ENCODE measurements around the gene SART3. TPM values are rescaled to one million over a fixed set of nuclear protein-coding genes. Genes with fewer than 3 reads are reported as not detected.
"Not testable (repeated sequence)": the region's sequence is repeated elsewhere in the genome, so short reads cannot be mapped to it uniquely, and the experiment has no call there.

The SART3 gene
- total RNA-seq, 2 donors from 2014 or later, result 105 to 127 TPM

DNA sequence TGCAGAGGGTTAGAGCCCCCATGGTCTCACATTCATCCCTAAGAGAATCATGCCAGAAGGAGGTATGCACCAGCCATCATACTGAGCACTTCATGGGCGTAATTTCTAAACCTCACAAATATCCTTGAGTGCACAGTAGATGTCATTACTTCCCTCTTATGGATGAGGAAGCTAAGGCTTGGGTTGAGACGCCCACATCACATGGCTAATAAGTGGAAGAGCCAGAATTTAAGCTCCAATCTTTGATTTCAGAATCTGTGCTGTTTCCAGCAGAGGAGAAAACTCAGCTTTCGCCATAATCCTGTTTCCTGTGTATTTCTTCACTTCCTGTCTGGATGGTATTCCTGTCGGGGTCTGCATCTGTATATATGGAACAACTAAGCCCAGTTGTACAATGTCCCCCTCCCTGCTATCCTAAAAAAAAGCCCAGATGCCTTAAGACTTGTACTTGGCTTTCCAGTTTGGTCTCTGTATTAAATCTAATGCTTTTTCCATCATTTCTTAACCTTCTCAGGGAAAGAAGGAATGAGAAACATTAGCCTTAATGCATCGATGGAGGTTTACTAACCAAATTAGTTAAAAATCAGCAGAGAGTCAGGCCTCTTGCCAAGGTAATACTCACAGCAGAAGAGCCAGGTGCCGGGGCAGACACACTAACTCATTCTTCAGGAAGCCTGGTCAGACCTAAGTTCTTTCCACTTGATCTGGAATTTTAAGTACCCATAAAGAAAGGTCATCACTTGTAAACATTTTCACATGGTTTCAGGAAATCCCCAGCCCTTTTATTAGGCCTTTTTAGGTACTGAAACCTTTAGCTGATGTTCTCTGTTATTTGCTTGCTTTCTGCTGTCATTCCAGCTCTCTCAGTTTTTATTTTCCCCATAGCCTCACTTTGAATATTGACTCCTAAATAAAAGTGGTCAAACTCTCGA lies 6.7 kb upstream of the SART3 start:
- H3K27me3 Mint-ChIP-seq, result no peaks in the 10 kb centered on the region
- no peaks in the 10 kb centered on the region for H3K9me3 Mint-ChIP-seq
- ATAC-seq (no peak), DNase-seq (ENCODE audit: low spot score) (no peak)
- peaks cover 30% of the 10 kb centered on the region for H3K36me3 Mint-ChIP-seq
- H3K4me1 Mint-ChIP-seq (ENCODE audit: low read depth in 2 of 2), result peaks cover 21 to 45% of the 10 kb centered on the region in 2 donors
- peak overlapping the region; percentile 70 for H3K4me3 Mint-ChIP-seq
- H3K27ac Mint-ChIP-seq, result peak overlapping the region; percentile 87 to 92

DNA sequence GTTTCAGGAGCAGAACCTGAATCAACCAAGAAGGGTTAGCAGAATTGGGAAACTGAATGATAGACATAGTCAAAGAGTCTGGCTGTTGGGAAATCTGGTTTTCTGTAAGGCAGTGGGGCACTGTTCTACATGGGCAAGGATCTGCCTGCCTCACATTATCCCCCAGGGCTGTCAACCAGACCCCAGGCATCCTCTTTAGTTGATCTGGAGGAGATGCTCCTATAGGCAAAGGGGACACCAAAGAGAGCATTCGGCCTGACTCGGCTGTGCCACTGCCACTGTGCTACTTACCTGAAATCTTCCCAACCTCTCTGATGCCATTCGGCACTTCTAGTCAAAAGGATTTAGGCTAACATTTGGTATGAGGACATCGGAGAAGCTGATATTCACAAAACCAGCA lies 5.5 kb upstream of the SART3 start:
- Mint-ChIP-seq H3K27ac (peak overlapping the region in 1 of 2 donors; percentile 50), H3K4me3 (no peak overlapping the region), H3K9me3 (no peaks in the 10 kb centered on the region), H3K27me3 (no peaks in the 10 kb centered on the region), H3K4me1 (ENCODE audit: low read depth in 2 of 2) (peaks cover 18 to 42% of the 10 kb centered on the region in 2 donors), H3K36me3 (peaks cover 30% of the 10 kb centered on the region)
- ATAC-seq, result no peak
- DNase-seq (ENCODE audit: low spot score), result no peak

DNA sequence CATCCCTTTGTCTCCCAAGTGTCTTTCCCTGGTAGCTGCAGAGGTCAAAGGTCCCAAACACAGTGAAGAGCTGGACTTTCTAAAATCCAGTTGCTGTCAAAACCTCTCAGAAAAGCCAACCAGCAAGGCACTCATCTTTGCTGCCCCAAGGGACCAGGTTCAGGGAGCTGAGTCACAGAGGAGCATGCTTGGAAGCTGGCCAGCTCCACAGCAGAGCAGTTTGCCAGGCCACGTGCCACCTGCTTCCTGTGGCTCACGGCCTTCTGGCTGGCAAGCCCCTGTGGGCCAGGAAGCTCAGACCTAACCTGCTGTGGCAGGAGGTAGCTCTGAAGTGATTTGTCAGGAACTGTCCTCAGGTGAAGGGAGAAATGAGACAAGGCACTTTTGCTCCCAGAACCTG lies 5.0 kb upstream of the SART3 start:
- ATAC-seq (no peak), DNase-seq (ENCODE audit: low spot score) (no peak)
- Mint-ChIP-seq H3K27ac (peak overlapping the region; percentile 50 to 58), H3K27me3 (no peaks in the 10 kb centered on the region), H3K4me1 (ENCODE audit: low read depth in 2 of 2) (peaks cover 18 to 44% of the 10 kb centered on the region in 2 donors), H3K36me3 (peaks cover 32% of the 10 kb centered on the region), H3K4me3 (no peak overlapping the region), H3K9me3 (no peaks in the 10 kb centered on the region)

DNA sequence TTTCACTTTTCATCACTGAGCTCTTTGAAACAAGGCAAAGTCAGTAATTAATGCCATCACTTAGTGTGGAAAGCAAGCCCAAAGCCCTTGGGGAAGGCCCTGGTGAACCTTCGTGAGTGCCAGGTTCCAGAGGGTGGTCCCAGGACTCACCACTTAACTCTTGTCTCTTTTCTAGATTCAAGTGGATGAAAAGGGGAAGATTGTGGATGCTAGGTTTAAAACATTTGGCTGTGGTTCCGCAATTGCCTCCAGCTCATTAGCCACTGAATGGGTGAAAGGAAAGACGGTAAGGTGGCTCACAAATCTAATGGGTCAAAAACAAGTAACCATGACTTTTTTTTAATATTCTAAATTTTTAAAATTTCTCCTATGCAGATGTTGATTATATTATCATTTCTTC lies 4.2 kb upstream of the SART3 start:
- H3K27ac Mint-ChIP-seq, result peak overlapping the region; percentile 50 to 90
- no peak for ATAC-seq
- H3K27me3 Mint-ChIP-seq, result no peaks in the 10 kb centered on the region
- H3K36me3 Mint-ChIP-seq, result peaks cover 39% of the 10 kb centered on the region
- H3K4me1 Mint-ChIP-seq (ENCODE audit: low read depth in 2 of 2), result peaks cover 22 to 43% of the 10 kb centered on the region in 2 donors
- H3K4me3 Mint-ChIP-seq, result no peak overlapping the region
- DNase-seq (ENCODE audit: low spot score), result no peak
- H3K9me3 Mint-ChIP-seq, result no peaks in the 10 kb centered on the region

DNA sequence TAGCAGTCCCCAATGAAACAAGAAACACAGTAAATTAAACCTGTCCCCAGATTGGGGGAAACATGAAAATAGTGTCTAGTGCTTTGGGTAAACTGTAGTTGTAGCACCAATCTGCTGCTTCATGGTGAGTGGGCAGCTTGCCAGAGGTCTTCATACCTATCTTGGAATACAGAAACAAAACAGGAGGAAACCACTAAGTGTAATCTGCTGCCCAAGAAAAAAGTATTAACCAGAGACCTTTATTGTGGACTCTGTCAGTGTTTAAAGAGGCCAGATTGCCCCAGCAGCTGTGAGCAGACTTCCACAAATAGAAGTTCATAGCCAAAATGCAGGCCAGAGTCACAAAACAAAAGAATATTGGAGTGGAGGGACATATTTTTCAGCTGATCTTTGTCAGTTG lies 3.8 kb upstream of the SART3 start:
- H3K9me3 Mint-ChIP-seq, result no peaks in the 10 kb centered on the region
- DNase-seq (ENCODE audit: low spot score) (no peak), ATAC-seq (no peak)
- peaks cover 44% of the 10 kb centered on the region for H3K36me3 Mint-ChIP-seq
- peaks cover 27 to 47% of the 10 kb centered on the region in 2 donors for H3K4me1 Mint-ChIP-seq (ENCODE audit: low read depth in 2 of 2)
- H3K27me3 Mint-ChIP-seq, result no peaks in the 10 kb centered on the region
- H3K27ac Mint-ChIP-seq, result peak overlapping the region in 1 of 2 donors; percentile 90
- H3K4me3 Mint-ChIP-seq, result no peak overlapping the region

DNA sequence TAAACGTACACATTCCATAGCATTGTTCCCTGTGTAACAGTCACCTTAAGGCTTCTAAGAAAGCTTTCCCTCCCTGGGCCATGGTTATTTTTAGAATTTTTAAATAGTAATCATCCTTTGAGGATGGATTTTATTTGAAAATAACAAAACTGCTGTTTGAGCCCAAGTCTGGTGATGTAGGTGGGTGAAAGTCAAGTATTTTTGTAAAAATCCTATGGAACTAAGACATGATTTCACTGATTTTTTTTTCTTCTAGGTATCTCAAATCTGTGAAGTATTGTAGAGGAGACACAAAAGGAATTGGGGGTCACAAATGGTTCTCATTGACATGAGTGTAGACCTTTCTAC lies 2.8 kb upstream of the SART3 start:
- H3K36me3 Mint-ChIP-seq, result peaks cover 37% of the 10 kb centered on the region

DNA sequence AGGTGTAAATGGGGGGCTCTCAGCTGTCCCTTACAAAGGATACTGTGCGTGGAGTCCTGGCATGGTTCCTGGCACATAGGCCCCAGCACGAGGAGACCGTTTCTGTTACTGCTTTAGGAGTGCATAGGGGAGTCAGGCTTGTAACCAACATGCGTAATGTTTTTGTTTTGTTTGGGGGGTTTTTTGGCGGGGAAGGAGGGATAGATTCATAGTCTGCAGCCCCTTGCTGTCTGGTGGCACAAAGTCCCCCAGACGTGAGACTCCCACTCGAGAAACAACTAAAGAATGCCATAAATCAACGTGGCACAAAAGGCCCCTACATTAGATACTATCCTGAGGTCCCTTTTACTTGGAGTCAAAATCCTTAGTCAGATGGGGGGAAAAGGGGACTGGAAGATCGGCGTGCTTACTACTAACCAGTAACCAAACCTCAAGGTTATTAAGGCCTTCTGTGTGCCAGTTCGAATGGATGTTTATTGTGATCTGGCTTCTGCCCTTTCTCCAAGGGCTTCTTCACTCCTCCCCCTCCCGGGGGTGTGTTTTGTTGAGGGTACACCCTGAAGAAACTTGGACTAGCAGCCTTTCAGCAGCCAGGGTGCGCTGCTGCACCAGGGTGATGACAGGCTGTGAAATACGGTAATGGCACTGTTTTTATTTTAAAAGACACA lies 2.3 kb upstream of the SART3 start:
- DNase-seq (ENCODE audit: low spot score) (peak; percentile 88), ATAC-seq (peak; percentile 59 to 65)
- Mint-ChIP-seq H3K27ac (peak overlapping the region; percentile 90 to 99), H3K9me3 (no peaks in the 10 kb centered on the region), H3K27me3 (no peaks in the 10 kb centered on the region), H3K4me3 (peak overlapping the region; percentile 96), H3K4me1 (ENCODE audit: low read depth in 2 of 2) (peaks cover 28 to 41% of the 10 kb centered on the region in 2 donors), H3K36me3 (peaks cover 32% of the 10 kb centered on the region)

More for the DNA sequence above, 2.8 kb upstream of the SART3 start:
- H3K27me3 Mint-ChIP-seq, result no peaks in the 10 kb centered on the region
- H3K4me1 Mint-ChIP-seq (ENCODE audit: low read depth in 2 of 2), result peaks cover 29 to 44% of the 10 kb centered on the region in 2 donors
- H3K27ac Mint-ChIP-seq, result peak overlapping the region; percentile 90 to 99
- no peak for ATAC-seq
- no peaks in the 10 kb centered on the region for H3K9me3 Mint-ChIP-seq
- peak overlapping the region; percentile 96 for H3K4me3 Mint-ChIP-seq
- no peak for DNase-seq (ENCODE audit: low spot score)

DNA sequence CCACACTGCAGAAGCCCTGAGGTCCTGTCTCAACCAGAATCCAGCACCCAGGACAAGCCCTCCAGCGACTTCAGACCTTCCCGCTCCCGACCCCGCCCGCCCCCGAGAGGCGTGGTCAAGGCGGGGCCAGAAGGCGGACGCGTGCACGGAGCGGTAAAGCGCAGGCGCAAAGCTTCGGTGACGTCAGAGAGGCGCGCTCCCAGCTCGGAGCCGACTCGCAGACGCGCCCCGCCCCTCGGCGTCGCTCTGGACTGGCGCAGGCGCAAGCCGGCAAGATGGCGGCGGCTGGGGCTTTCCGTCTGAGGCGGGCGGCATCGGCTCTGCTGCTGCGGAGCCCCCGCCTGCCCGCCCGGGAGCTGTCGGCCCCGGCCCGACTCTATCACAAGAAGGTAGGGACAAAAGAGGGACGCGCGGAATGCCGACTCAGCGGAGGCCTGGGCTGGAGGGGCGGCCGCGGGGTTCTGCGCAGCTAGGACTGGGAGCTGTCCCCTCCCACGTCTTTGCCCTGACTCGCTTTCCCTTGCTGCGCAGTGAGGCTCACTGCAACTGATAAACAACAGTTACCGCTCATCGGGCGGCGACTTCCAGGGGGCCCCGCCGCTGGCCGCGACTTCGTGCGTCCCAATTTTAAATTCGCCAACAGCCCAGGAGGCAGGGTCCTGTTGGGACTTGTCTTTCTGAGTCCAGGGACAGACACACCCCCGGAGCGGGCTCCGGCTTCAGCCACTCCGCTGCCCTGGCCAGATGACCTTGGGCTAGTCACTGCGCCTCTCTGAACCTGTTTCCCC lies 1.6 kb upstream of the SART3 start, which contains the start of gene ISCU:
Gene ISCU, plus strand, starts transcription at position 249 of the 788 bp plus-strand sequence. Its CDS starts 27 bp downstream, at position 276.
- Mint-ChIP-seq H3K4me1 (ENCODE audit: low read depth in 2 of 2) (peaks cover 31 to 40% of the 10 kb centered on the region in 2 donors), H3K4me3 (peak within 1 kb of the TSS; percentile 96), H3K36me3 (peaks cover 26% of the 10 kb centered on the region), H3K27me3 (no peaks in the 10 kb centered on the region), H3K9me3 (no peaks in the 10 kb centered on the region), H3K27ac (peak within 1 kb of the TSS; percentile 99)
- ATAC-seq (peak; percentile 86 to 91), DNase-seq (ENCODE audit: low spot score) (peak; percentile 99)

DNA sequence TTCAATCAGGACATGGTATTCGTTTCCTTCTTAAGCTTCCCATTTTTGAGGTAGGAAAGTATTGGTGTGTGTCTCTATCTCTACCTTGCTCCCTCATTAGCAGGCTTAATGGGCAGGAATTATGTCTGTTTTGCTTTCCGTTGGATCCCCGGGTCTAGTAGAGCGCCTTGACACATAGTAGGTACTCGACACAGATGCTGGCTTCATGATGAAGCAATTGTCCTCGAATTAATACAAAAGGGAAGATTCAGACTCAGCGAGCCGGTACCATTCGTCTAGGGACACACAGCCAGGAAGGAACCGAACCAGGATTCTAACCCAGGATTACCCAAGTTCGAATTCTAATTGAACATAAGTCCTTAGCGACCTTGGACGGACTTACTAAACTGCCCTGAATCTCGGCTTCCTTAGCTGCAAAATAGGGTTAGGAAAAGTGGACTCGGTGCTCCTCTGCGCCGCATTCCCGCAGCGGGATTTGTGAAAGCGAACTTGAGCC lies 927 bp upstream of the SART3 start:
- ATAC-seq (no peak), DNase-seq (ENCODE audit: low spot score) (no peak)
- H3K4me1 Mint-ChIP-seq (ENCODE audit: low read depth in 2 of 2), result peaks cover 30 to 41% of the 10 kb centered on the region in 2 donors
- no peaks in the 10 kb centered on the region for H3K9me3 Mint-ChIP-seq
- H3K27me3 Mint-ChIP-seq, result no peaks in the 10 kb centered on the region
- peaks cover 19% of the 10 kb centered on the region for H3K36me3 Mint-ChIP-seq
- peak overlapping the region; percentile 99 for H3K27ac Mint-ChIP-seq
- peak overlapping the region; percentile 96 for H3K4me3 Mint-ChIP-seq

DNA sequence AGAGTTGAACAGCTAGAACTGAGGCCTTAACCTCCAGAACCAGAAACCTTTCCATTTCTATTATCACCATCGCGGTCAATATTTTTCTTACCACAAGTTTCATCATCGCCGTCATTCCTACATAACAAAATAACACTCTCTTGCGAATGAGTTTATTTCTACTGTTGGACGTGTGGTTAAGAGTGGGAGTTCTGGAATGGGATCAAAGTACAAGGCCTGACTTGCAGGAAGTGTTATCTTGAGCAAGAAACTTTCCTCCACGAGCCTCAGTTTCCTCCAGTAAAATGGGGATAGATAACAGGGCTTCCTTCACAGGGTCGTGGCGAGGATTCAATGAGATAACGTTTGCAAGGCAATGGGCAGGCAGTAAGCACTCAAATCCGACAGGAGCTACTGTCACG lies 652 bp downstream of the SART3 start:
- Mint-ChIP-seq H3K4me3 (peak overlapping the region; percentile 96), H3K36me3 (peaks cover 14% of the 10 kb centered on the region), H3K27ac (peak overlapping the region; percentile 99), H3K27me3 (no peaks in the 10 kb centered on the region), H3K4me1 (ENCODE audit: low read depth in 2 of 2) (peaks cover 35 to 48% of the 10 kb centered on the region in 2 donors), H3K9me3 (no peaks in the 10 kb centered on the region)
- DNase-seq (ENCODE audit: low spot score) (no peak), ATAC-seq (no peak)

DNA sequence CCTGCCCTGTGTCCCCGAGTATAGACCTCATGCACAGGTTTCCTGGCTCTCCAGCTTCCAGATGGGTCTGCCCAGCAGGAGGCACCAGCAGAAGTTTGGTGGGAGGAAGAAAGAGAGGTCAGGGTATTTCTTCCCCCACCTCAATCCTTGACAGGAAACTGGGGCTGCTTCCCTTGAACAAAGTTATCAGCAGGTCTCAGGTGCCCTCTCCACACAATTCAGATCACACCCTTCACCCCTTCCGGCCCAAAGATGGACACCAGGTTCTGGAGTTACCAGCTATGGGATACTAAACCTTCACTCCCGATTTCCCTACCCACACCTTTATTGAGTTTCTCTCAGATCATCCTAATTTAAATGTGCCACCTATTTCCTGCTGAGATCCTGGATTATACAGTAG lies 1.2 kb downstream of the SART3 start:
- Mint-ChIP-seq H3K27me3 (no peaks in the 10 kb centered on the region), H3K27ac (peak overlapping the region; percentile 99), H3K36me3 (peaks cover 14% of the 10 kb centered on the region), H3K4me1 (ENCODE audit: low read depth in 2 of 2) (peaks cover 37 to 51% of the 10 kb centered on the region in 2 donors), H3K4me3 (peak overlapping the region; percentile 96), H3K9me3 (no peaks in the 10 kb centered on the region)
- no peak for DNase-seq (ENCODE audit: low spot score)
- no peak for ATAC-seq

DNA sequence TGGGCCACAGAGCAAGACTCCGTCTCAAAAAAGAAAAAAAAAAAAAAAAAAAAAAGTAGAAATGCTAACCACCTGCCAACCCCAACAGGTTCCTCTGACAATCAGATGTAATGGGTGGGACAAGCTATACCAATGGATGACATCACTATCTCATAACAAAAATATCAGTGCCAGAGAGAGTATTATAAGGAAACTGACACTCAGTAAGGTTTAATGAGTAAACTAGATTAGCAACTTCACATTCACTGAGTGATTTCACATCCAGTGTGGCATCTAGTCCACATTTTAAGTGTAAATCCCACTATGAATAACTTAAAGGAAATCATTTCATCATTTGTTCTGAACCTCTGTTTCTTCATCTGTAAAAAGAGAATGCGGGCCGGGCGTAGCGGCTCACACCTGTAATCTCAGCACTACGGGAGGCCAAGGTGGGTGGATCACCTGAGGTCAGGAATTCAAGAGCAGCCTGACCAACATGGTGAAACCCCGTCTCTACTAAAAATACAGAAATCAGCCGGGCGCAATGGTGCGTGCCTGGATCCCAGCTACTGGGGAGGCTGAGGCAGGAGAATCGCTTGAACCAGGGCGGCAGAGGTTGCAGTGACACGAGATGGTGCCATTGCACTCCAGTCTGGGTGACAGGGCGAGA lies 1.8 kb downstream of the SART3 start:
- Mint-ChIP-seq H3K4me3 (peak overlapping the region; percentile 96), H3K36me3 (peaks cover 14% of the 10 kb centered on the region), H3K27me3 (no peaks in the 10 kb centered on the region), H3K4me1 (ENCODE audit: low read depth in 2 of 2) (peaks cover 40 to 53% of the 10 kb centered on the region in 2 donors), H3K9me3 (no peaks in the 10 kb centered on the region), H3K27ac (peak overlapping the region; percentile 99)
- DNase-seq (ENCODE audit: low spot score) (no peak), ATAC-seq (peak; percentile 4 to 14)

DNA sequence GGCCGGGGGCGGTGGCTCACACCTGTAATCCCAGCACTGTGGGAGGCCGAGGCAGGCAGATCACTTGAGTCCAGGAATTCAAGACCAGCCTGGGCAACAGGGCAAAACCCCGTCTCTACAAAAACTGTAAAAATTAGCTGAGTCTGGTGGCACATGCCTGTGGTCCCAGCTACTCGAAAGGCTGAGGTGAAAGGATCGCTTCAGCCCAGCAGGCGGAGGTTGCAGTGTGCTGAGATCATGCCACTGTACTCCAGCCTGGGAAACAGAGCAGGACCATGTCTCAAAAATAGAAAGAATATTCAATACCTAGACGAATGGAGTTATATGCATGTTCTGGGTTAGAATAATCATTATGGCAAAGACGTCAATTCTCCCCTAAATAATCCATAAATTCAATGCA lies 5.6 kb downstream of the SART3 start:
- DNase-seq (ENCODE audit: low spot score); H3K27me3 Mint-ChIP-seq; H3K36me3 Mint-ChIP-seq; H3K9me3 Mint-ChIP-seq; H3K4me3 Mint-ChIP-seq; ATAC-seq; H3K27ac Mint-ChIP-seq: not testable (repeated sequence)
- H3K4me1 Mint-ChIP-seq (ENCODE audit: low read depth in 2 of 2), result peaks cover 56 to 70% of the 10 kb centered on the region in 2 donors
